Lung (tissue), 12 donors: Measurements from ENCODE around the gene CDH13. TPM values are rescaled to one million over a fixed set of nuclear protein-coding genes. Genes with fewer than 3 reads are reported as not detected.

Experiments used
- ATAC-seq: fragments of 200-7000 bp; cut with Tn5 transposase; one replicate; pipeline ENCODE4 v1.9.1; 2020; ENCODE audit warnings: moderate number of reproducible peaks; ENCODE audit not compliant: insufficient read depth, low FRiP score
- DNase-seq, 3 donors: peaks; one replicate each; pipeline ENCODE4 v3.0.0-alpha.2; 2013 to 2017
- H3K27ac ChIP-seq, 2 donors: one replicate each; pipeline ENCODE4 v1.5.1; 2013; ENCODE audit warnings: mild to moderate bottlenecking in 2 of 2, moderate library complexity in 2 of 2, control low read depth in 1 of 2, inconsistent platforms in 1 of 2, low read depth in 1 of 2, low read length in 1 of 2
- H3K27me3 ChIP-seq, 3 donors: one replicate each; pipeline ENCODE4 v1.5.1; 2013; ENCODE audit warnings: low read length in 2 of 3; ENCODE audit not compliant: control insufficient read depth in 3 of 3, insufficient read depth in 3 of 3
- H3K36me3 ChIP-seq, 4 donors: one replicate each; pipeline ENCODE4 v1.5.1; 2013; ENCODE audit warnings: low read length in 4 of 4, mild to moderate bottlenecking in 1 of 4, moderate library complexity in 1 of 4; ENCODE audit not compliant: control insufficient read depth in 4 of 4, insufficient read depth in 4 of 4
- H3K4me1 ChIP-seq, 5 donors: one replicate each; pipeline ENCODE4 v1.5.1; 2013; ENCODE audit warnings: low read length in 5 of 5, mild to moderate bottlenecking in 2 of 5, moderate library complexity in 1 of 5; ENCODE audit not compliant: control insufficient read depth in 5 of 5, insufficient read depth in 5 of 5
- H3K4me3 ChIP-seq: one replicate; pipeline ENCODE4 v1.5.1; 2013; ENCODE audit warnings: mild to moderate bottlenecking, control low read depth, moderate library complexity
- H3K9ac ChIP-seq, 2 donors: one replicate each; pipeline ENCODE4 v1.5.1; 2013; ENCODE audit warnings: low read length in 2 of 2, control low read depth in 1 of 2; ENCODE audit not compliant: insufficient read depth in 1 of 2
- H3K9me3 ChIP-seq, 4 donors: one replicate each; pipeline ENCODE4 v1.5.1; 2013; ENCODE audit warnings: low read length in 3 of 4, mild to moderate bottlenecking in 1 of 4, moderate library complexity in 1 of 4; ENCODE audit not compliant: control insufficient read depth in 4 of 4, insufficient read depth in 3 of 4
- CTCF ChIP-seq: IDR thresholded peaks from 2 replicates; pipeline ENCODE4 v1.5.1; 2012; ENCODE audit warnings: mild to moderate bottlenecking; ENCODE audit errors: control extremely low read depth, extremely low read depth
- WGBS, 2 donors: extraction: QIAGEN DNeasy Blood & Tissue Kit; methylation state at CpG; one replicate each; pipeline ENCODE4 v1.1.7; 2013; 5-methylcytosine and 5-hydroxymethylcytosine counted together
- polyA plus RNA-seq, 2 donors: library from polyadenylated mRNA; stranded (reverse); fragments of 200-250 nt; gene quantifications; one replicate each; pipeline ENCODE4 v1.2.1, GENCODE V29; 2013
- total RNA-seq, 2 donors: library from RNA; depleted of rRNA in 1 of 2; stranded (reverse); fragments of >200 nt in 1 of 2; gene quantifications; one replicate each; pipeline ENCODE4 v1.2.1, GENCODE V29; 2014 to 2021
- donor health status: control.
- donor health status: control.
- donor health status: Bipolar disorder and iron deficiency.
- donor health status: healthy.
- donor health status: DM: yes; HTN: yes; CAD: no.

The CDH13 gene
- total and polyA plus RNA-seq, 4 donors = 2.1 to 12.3 (median 7.3) TPM

GRCh38 chr16:83615953-83616350 is 989.2 kb downstream of the CDH13 start:
- H3K9ac ChIP-seq = no peak overlapping the region
- peaks cover 0 to 1% (median 0%) of the 10 kb centered on the region in 4 donors for H3K9me3 ChIP-seq
- no peaks in the 10 kb centered on the region for H3K27me3 ChIP-seq
- peaks cover 0 to 4% (median 0%) of the 10 kb centered on the region in 4 donors for H3K36me3 ChIP-seq
- H3K4me3 ChIP-seq = no peak overlapping the region
- peaks cover 0 to 2% (median 0%) of the 10 kb centered on the region in 5 donors for H3K4me1 ChIP-seq
- 68 to 70% methylated on average over 8 of the region's 8 CpGs for WGBS, 2 donors
- TF ChIP-seq CTCF = no peak
- no peak for ATAC-seq
- no peak for DNase-seq
- no peak overlapping the region for H3K27ac ChIP-seq

GRCh38 chr16:83619381-83620150 is 992.8 kb downstream of the CDH13 start:
- DNase-seq (no peak), ATAC-seq (no peak)
- no peak overlapping the region for H3K27ac ChIP-seq
- peaks cover 0 to 2% (median 0%) of the 10 kb centered on the region in 5 donors for H3K4me1 ChIP-seq
- H3K9me3 ChIP-seq = peaks cover 0 to 1% (median 0%) of the 10 kb centered on the region in 4 donors
- WGBS, 2 donors = 51 to 54% methylated on average over 12 of the region's 12 CpGs
- no peaks in the 10 kb centered on the region for H3K27me3 ChIP-seq
- H3K9ac ChIP-seq = no peak overlapping the region
- no peak for TF ChIP-seq CTCF
- peaks cover 0 to 4% (median 0%) of the 10 kb centered on the region in 4 donors for H3K36me3 ChIP-seq
- H3K4me3 ChIP-seq = no peak overlapping the region

- DNase-seq = no peak
- H3K36me3 ChIP-seq = no peaks in the 10 kb centered on the region
- 80 to 90% methylated on average over 7 of the region's 7 CpGs for WGBS, 2 donors
- H3K27ac ChIP-seq = no peak overlapping the region
- peaks cover 0 to 1% (median 0%) of the 10 kb centered on the region in 4 donors for H3K9me3 ChIP-seq
- ATAC-seq = no peak
- no peaks in the 10 kb centered on the region for H3K27me3 ChIP-seq
- no peaks in the 10 kb centered on the region for H3K4me1 ChIP-seq
- no peak for TF ChIP-seq CTCF
- no peak overlapping the region for H3K4me3 ChIP-seq
- no peak overlapping the region for H3K9ac ChIP-seq
Measured at GRCh38 chr16:83622010-83622409, 995.2 kb downstream of the CDH13 start.
